Skeletal muscle satellite cell (primary cell): ENCODE measurements around the gene MIAT. TPM values are rescaled to one million over a fixed set of nuclear protein-coding genes. Genes with fewer than 3 reads are reported as not detected.

ENCODE experiments used
- H3K27me3 ChIP-seq: 2 replicates; pipeline ENCODE4 v1.7.0; 2013; ENCODE audit warnings: low read length; ENCODE audit not compliant: control insufficient read depth, insufficient read depth
- H3K36me3 ChIP-seq: 2 replicates; pipeline ENCODE4 v1.7.0; 2013; ENCODE audit warnings: mild to moderate bottlenecking, control low read depth, low read length; ENCODE audit not compliant: insufficient read depth
- H3K4me1 ChIP-seq: 2 replicates; pipeline ENCODE4 v1.7.0; 2013; ENCODE audit warnings: low read length; ENCODE audit not compliant: control insufficient read depth, insufficient read depth
- H3K4me2 ChIP-seq: 2 replicates; pipeline ENCODE4 v1.7.0; 2013; ENCODE audit warnings: mild to moderate bottlenecking, low read length
- H3K4me3 ChIP-seq: 2 replicates; pipeline ENCODE4 v1.7.0; 2013; ENCODE audit warnings: low read length
- H3K9ac ChIP-seq: 2 replicates; pipeline ENCODE4 v1.7.0; 2013; ENCODE audit warnings: mild to moderate bottlenecking, low read depth, low read length, moderate library complexity
- H3K9me3 ChIP-seq: replicated peaks from 2 replicates; pipeline ENCODE4 v1.7.0; 2013; ENCODE audit warnings: mild to moderate bottlenecking, control low read depth, low read length
- small RNA-seq: library from RNA; depleted of rRNA; stranded (forward); fragments of <200 nt; gene quantifications from one replicate; pipeline ENCODE3, GENCODE V24; 2012

The MIAT gene

GRCh38 chr22:26724414-26724813, 67.0 kb downstream of the MIAT start:
- H3K36me3 ChIP-seq = no peaks in the 10 kb centered on the region

DNA sequence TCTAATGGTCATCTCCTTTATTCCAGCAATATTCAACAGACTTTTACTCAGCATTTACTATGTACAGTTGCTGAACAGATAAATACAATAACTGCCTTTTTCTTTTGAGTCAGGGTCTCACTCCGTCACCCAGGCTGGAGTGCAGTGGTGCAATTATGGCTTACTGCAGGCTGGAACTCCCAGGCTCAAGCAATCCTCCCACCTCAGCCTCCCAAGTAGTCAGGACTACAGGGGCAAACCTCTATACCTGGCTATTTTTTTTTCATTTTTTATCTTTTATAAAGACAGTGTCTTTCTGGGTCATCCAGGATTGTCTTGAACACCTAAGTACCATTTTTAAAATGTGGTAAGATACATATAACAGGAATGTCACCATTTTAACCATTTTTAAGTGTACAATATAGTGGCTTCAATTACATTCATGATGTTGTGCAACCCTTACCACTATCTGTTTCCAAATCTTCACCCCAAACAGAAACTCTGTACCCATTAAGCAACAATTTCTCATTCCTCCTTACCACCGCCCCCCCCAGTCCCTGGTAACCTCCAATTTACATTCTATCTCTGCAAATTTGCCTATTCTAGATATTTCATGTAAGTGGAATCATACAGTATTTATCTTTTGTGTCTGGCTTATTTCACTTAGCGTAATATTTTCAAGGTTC, 67.8 kb downstream of the MIAT start:
- H3K4me3 ChIP-seq = no peak overlapping the region
- H3K9ac ChIP-seq = no peak overlapping the region
- no peak overlapping the region for H3K4me2 ChIP-seq
- H3K9me3 ChIP-seq = no peaks in the 10 kb centered on the region
- no peaks in the 10 kb centered on the region for H3K36me3 ChIP-seq
- peaks cover 17% of the 10 kb centered on the region for H3K4me1 ChIP-seq
- H3K27me3 ChIP-seq = no peaks in the 10 kb centered on the region

More at GRCh38 chr22:26724414-26724813, 67.0 kb downstream of the MIAT start:
- Histone ChIP-seq H3K4me2 (no peak overlapping the region), H3K9ac (no peak overlapping the region), H3K4me3 (no peak overlapping the region), H3K9me3 (no peaks in the 10 kb centered on the region), H3K27me3 (no peaks in the 10 kb centered on the region), H3K4me1 (peaks cover 25% of the 10 kb centered on the region)

Small RNAs within 50 kb of the gene (small RNA-seq; reads per million reads assigned to genes)
- not detected for gene RF01874
